Bronchial epithelial cell (primary cell): ENCODE results near the gene NRAP. TPM values are rescaled to one million over a fixed set of nuclear protein-coding genes. Genes with fewer than 3 reads are reported as not detected.
A peak's percentile ranks its signal among the peaks of the same experiment; 100 is the strongest.

ENCODE experiments used
- DNase-seq: peaks from one replicate; pipeline ENCODE4 v3.0.0-alpha.2; 2010; ENCODE audit warnings: low read depth
- FAIRE-seq: peaks from 2 replicates; lab custom pipeline; 2011; peaks lifted over from hg19 to GRCh38; lab: Jason Lieb, UNC
- H3K27me3 ChIP-seq: 2 replicates; pipeline ENCODE4 v1.5.1; 2011; ENCODE audit warnings: low read length; ENCODE audit not compliant: control insufficient read depth, insufficient read depth
- H3K36me3 ChIP-seq: 2 replicates; pipeline ENCODE4 v1.5.1; 2011; ENCODE audit warnings: low read length; ENCODE audit not compliant: control insufficient read depth, insufficient read depth
- H3K4me3 ChIP-seq: 2 replicates; pipeline ENCODE4 v1.5.1; 2011; ENCODE audit warnings: mild to moderate bottlenecking, low read depth, low read length, control low read depth
- CTCF ChIP-seq: IDR thresholded peaks from 2 replicates; pipeline ENCODE4 v1.5.1; 2011; ENCODE audit warnings: mild to moderate bottlenecking, moderate library complexity, low read length, control low read depth, inconsistent platforms; ENCODE audit not compliant: insufficient read depth, severe bottlenecking
- total RNA-seq: library from RNA; depleted of rRNA; stranded (reverse); fragments of >200 nt; gene quantifications from 2 replicates; pipeline ENCODE4 v1.2.1, GENCODE V29; 2014

The NRAP gene
- total RNA-seq, 1 donor from 2014 or later, result not detected

GRCh38 chr10:113583571-113583970 is 80.3 kb downstream of the NRAP start:
- TF ChIP-seq CTCF, result no peak
- no peaks in the 10 kb centered on the region for H3K36me3 ChIP-seq
- no peaks in the 10 kb centered on the region for H3K27me3 ChIP-seq
- FAIRE-seq (no peak), DNase-seq (no peak)
- no peak overlapping the region for H3K4me3 ChIP-seq

GRCh38 chr10:113581092-113581491 is 82.7 kb downstream of the NRAP start:
- no peak for DNase-seq
- no peak for TF ChIP-seq CTCF
- Histone ChIP-seq H3K36me3 (no peaks in the 10 kb centered on the region), H3K4me3 (no peak overlapping the region), H3K27me3 (no peaks in the 10 kb centered on the region)
- FAIRE-seq, result no peak

- no peak for TF ChIP-seq CTCF
- FAIRE-seq, result no peak
- Histone ChIP-seq H3K4me3 (no peak overlapping the region), H3K27me3 (no peaks in the 10 kb centered on the region), H3K36me3 (no peaks in the 10 kb centered on the region)
- DNase-seq, result no peak
These were observed 85.1 kb downstream of the NRAP start for GRCh38 chr10:113578773-113579172.

- Histone ChIP-seq H3K4me3 (no peak overlapping the region), H3K27me3 (no peaks in the 10 kb centered on the region), H3K36me3 (no peaks in the 10 kb centered on the region)
- TF ChIP-seq CTCF, result no peak
- FAIRE-seq, result no peak
- peak; percentile 14 for DNase-seq
These were observed 87.0 kb downstream of the NRAP start for GRCh38 chr10:113576852-113577251.

- no peaks in the 10 kb centered on the region for H3K27me3 ChIP-seq
These were observed 90.5 kb downstream of the NRAP start for GRCh38 chr10:113573368-113573767.

More at GRCh38 chr10:113573368-113573767, 90.5 kb downstream of the NRAP start:
- no peak for DNase-seq
- FAIRE-seq, result no peak
- H3K36me3 ChIP-seq, result no peaks in the 10 kb centered on the region
- no peak for TF ChIP-seq CTCF
- H3K4me3 ChIP-seq, result no peak overlapping the region
